Right lobe of liver (tissue), 4 donors: ENCODE measurements around the gene NCAPD2.

Experiments
- CTCF ChIP-seq, 4 donors: fragments of 200-600 bp in 3 of 4; fragments of 450-650 bp in 1 of 4; IDR thresholded peaks; one replicate each; pipeline versions ENCODE4 v1.5.1 to v1.8.0; 2016 to 2022; ENCODE audit warnings: antibody characterized with exemption in 4 of 4, mild to moderate bottlenecking in 2 of 4
- POLR2A ChIP-seq: fragments of 450-650 bp; IDR thresholded peaks from one replicate; pipeline ENCODE4 v1.6.1; 2017; ENCODE audit warnings: antibody characterized with exemption, mild to moderate bottlenecking
- donor health status: DM: no; HTN: no; CAD: no.
- donor health status: DM: no; HTN: no; CAD: no.
- donor health status: DM: no; HTN: yes; CAD: no.

DNA sequence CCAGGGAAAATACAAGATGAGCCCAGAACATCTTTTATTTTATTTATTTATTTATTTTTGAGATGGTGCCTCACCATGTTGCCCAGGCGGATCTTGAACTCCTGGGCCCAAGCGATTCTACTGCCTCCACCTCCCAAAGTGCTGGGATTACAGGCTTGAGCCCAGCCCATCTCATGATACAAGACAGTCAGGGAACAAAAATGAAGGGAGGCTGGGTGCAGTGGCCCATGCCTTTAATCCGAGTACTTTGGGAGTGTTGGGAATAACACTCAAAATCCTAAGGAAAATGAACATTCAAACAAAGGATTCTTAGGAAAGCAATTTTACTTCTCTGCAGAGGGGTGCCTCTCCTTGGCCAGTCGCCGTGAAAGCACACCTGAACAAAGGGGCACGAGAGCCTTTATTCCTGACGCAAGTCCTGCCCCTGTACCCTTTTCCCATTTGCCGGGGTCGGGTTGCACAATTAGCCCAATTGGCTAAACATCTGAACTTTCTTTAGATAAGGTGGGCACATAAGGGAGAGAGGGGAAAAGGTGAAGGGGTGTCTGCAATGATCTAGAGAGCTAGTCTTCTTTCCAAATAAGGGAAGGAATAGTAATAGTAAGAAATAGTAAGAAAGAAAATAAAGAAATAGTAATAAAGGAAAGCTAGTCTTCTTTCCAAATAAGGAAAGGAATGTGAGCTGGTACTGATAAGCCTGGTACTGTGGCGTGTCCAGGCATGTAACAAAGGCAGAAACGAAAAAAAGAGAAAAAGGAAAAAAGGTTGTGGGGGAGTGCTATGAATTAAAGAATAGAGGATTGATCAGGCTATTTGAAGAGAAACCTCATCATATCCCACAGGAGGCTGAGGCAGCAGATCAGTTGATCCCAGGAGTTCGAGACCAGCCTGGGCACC, 13.4 kb downstream of the NCAPD2 start:
- TF ChIP-seq CTCF (IDR thresholded peaks at IDR 0.05) (no peak), POLR2A (no peak)
